OCI-LY3 (cell line): ENCODE results near the gene VSX1.

Experiments
- H2AFZ ChIP-seq: fragments of 200-600, 300-600 bp; shearing (Covaris generic); 2 replicates; pipeline ENCODE4 v1.6.0; 2014; ENCODE audit warnings: antibody characterized with exemption, low read depth, low read length
- H3K27ac ChIP-seq: fragments of 200-600, 300-600 bp; sonication (generic); 2 replicates; pipeline ENCODE4 v1.5.1; 2014; ENCODE audit warnings: mild to moderate bottlenecking, low read length, moderate library complexity, mixed read lengths
- H3K27me3 ChIP-seq: fragments of 200-600, 300-600 bp; sonication (generic); 2 replicates; pipeline ENCODE4 v1.6.1; 2014; ENCODE audit warnings: low read depth, low read length, mixed read lengths
- H3K36me3 ChIP-seq: fragments of 200-600, 300-600 bp; sonication (generic); replicated peaks from 2 replicates; pipeline ENCODE3; 2014; ENCODE audit warnings: low read depth, low read length, mixed read lengths
- H3K4me1 ChIP-seq: fragments of 300-600, 200-600 bp; sonication (generic); 2 replicates; pipeline ENCODE4 v1.6.1; 2014; ENCODE audit warnings: low read length, mixed read lengths
- H3K4me2 ChIP-seq: fragments of 200-600, 300-600 bp; sonication (generic); 2 replicates; pipeline ENCODE4 v1.6.1; 2014; ENCODE audit warnings: low read length, mixed read lengths
- H3K4me3 ChIP-seq: fragments of 300-600, 200-600 bp; sonication (generic); 2 replicates; pipeline ENCODE4 v1.5.1; 2014; ENCODE audit warnings: antibody characterized with exemption, mild to moderate bottlenecking, low read length, moderate library complexity
- H3K79me2 ChIP-seq: fragments of 300-600, 200-600 bp; shearing (Covaris generic); 2 replicates; pipeline ENCODE4 v1.6.1; 2014; ENCODE audit warnings: mild to moderate bottlenecking, low read length, mixed read lengths
- H3K9ac ChIP-seq: fragments of 300-600, 200-600 bp; shearing (Covaris generic); 2 replicates; pipeline ENCODE4 v1.6.0; 2014; ENCODE audit warnings: mild to moderate bottlenecking, low read length, moderate library complexity
- H3K9me3 ChIP-seq: fragments of 200-600, 300-600 bp; shearing (Covaris generic); 2 replicates; pipeline ENCODE4 v1.6.1; 2014; ENCODE audit warnings: low read length, mixed read lengths; ENCODE audit not compliant: insufficient read depth
- H4K20me1 ChIP-seq: fragments of 200-600, 300-600 bp; sonication (generic); 2 replicates; pipeline ENCODE4 v1.6.1; 2016; ENCODE audit warnings: low read length, mixed read lengths; ENCODE audit not compliant: insufficient read depth
- CTCF ChIP-seq: fragments of 200-600, 300-600 bp; sonication (generic); IDR thresholded peaks from 2 replicates; pipeline ENCODE4 v1.5.1; 2014; ENCODE audit warnings: antibody characterized with exemption, low read length, low read depth
- EZH2phosphoT487 ChIP-seq: fragments of 200-600 bp; shearing (Covaris generic); IDR thresholded peaks from 2 replicates; pipeline ENCODE4 v1.6.1; 2018; ENCODE audit warnings: antibody characterized with exemption, mixed run types, low read depth

VSX1 gene

GRCh38 chr20:25062841-25063240, 19.1 kb downstream of the VSX1 start:
- Histone ChIP-seq H3K36me3 (no peaks in the 10 kb centered on the region), H3K9me3 (no peaks in the 10 kb centered on the region), H3K4me1 (peaks cover 23% of the 10 kb centered on the region), H2AFZ (no peak overlapping the region), H3K9ac (no peak overlapping the region), H3K4me2 (no peak overlapping the region), H3K27me3 (peaks cover 71% of the 10 kb centered on the region), H3K4me3 (no peak overlapping the region), H3K27ac (no peak overlapping the region), H4K20me1 (no peaks in the 10 kb centered on the region), H3K79me2 (no peaks in the 10 kb centered on the region)
- TF ChIP-seq EZH2phosphoT487 (no peak), CTCF (no peak)

- H3K79me2 ChIP-seq = peaks cover under 1% of the 10 kb centered on the region; the same call in 1 of the 2 replicates
- no peak for TF ChIP-seq CTCF
- TF ChIP-seq EZH2phosphoT487 = no peak
- H3K9ac ChIP-seq = no peak overlapping the region
- no peak overlapping the region for H2AFZ ChIP-seq
- H3K4me2 ChIP-seq = no peak overlapping the region
- no peak overlapping the region for H3K4me3 ChIP-seq
- H4K20me1 ChIP-seq = no peaks in the 10 kb centered on the region
- peaks cover 23% of the 10 kb centered on the region for H3K4me1 ChIP-seq
- no peaks in the 10 kb centered on the region for H3K36me3 ChIP-seq
- no peaks in the 10 kb centered on the region for H3K9me3 ChIP-seq
- H3K27ac ChIP-seq = no peak overlapping the region
- H3K27me3 ChIP-seq = peaks cover 70% of the 10 kb centered on the region
These were observed 20.0 kb downstream of the VSX1 start for GRCh38 chr20:25061821-25062530.

- TF ChIP-seq CTCF (no peak), EZH2phosphoT487 (no peak)
- no peak overlapping the region for H2AFZ ChIP-seq
- H3K36me3 ChIP-seq = no peaks in the 10 kb centered on the region
- H3K4me2 ChIP-seq = no peak overlapping the region
- no peaks in the 10 kb centered on the region for H4K20me1 ChIP-seq
- no peak overlapping the region for H3K4me3 ChIP-seq
- no peak overlapping the region for H3K27ac ChIP-seq
- H3K9me3 ChIP-seq = no peaks in the 10 kb centered on the region
- H3K9ac ChIP-seq = no peak overlapping the region
- H3K79me2 ChIP-seq = peaks cover 7% of the 10 kb centered on the region
- peaks cover 26% of the 10 kb centered on the region for H3K4me1 ChIP-seq
- peaks cover 70% of the 10 kb centered on the region for H3K27me3 ChIP-seq
These were observed 20.7 kb downstream of the VSX1 start for GRCh38 chr20:25061103-25061799.

- TF ChIP-seq CTCF (no peak), EZH2phosphoT487 (no peak)
- H3K27me3 ChIP-seq = peaks cover 65% of the 10 kb centered on the region
- peaks cover 15% of the 10 kb centered on the region for H3K79me2 ChIP-seq
- peaks cover 16% of the 10 kb centered on the region for H3K4me1 ChIP-seq
- H2AFZ ChIP-seq = no peak overlapping the region
- 0 out of 2 replicates have a peak, but pooled peaks cover 3% of the 10 kb centered on the region for H4K20me1 ChIP-seq
- no peak overlapping the region for H3K4me2 ChIP-seq
- H3K27ac ChIP-seq = no peak overlapping the region
- H3K4me3 ChIP-seq = no peak overlapping the region
- no peak overlapping the region for H3K9ac ChIP-seq
- H3K9me3 ChIP-seq = no peaks in the 10 kb centered on the region
- no peaks in the 10 kb centered on the region for H3K36me3 ChIP-seq
These were observed 22.0 kb downstream of the VSX1 start for GRCh38 chr20:25059866-25060465.
